ENCODE data around the gene SYNE1. TPM values are rescaled to one million over a fixed set of nuclear protein-coding genes. Genes with fewer than 3 reads are reported as not detected.
A peak's percentile ranks its signal among the peaks of the same experiment; 100 is the strongest.

The SYNE1 gene
- total RNA-seq, 1 experiment from 2014 or later: 3.0 TPM

DNA sequence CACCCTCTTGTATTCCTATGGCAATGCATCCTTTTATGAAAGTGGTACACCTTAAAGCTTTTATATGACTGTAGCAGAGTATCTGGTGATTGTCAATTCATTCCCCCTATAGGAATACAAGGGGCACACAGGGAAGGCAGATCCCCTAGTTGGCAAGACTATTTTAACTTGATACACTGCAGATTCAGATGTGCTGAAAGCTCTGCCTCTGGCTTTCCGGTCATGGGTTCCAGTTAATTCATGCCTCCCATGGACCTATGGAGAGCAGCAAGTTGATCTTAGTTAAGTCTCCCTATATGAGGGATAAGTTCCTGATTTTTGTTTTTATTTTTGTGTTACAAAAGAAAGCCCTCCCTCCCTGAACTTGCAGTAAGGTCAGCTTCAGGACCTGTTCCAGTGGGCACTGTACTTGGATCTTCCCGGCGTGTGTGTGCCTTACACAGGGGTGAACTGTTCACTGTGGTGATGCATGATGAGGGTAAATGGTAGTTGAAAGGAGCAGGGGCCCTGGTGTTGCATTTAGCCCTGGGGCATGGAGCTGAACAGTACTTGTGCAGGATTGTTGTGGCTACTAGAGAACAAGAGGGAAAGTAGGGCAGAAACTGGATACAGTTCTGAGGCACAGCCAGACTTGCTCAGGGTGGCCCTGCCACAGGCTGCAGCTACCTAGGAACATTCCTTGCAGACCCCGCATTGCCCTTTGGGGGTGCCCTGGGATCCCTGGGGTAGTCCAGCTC is 537.5 kb downstream of the SYNE1 start:
- Histone ChIP-seq H3K4me1 (ENCODE audit: insufficient read depth, low read length) (no peaks in the 10 kb centered on the region), H3K23me2 (ENCODE audit: insufficient read length, low read depth, low read length, poor library complexity, severe bottlenecking) (no peaks in the 10 kb centered on the region), H3K27ac (ENCODE audit: insufficient read length, low read depth, low read length) (no peak overlapping the region), H4K8ac (replicated peaks; ENCODE audit: insufficient read length, low read depth, low read length) (no peak overlapping the region), H3K9me3 (ENCODE audit: control insufficient read depth, low read depth, low read length) (no peaks in the 10 kb centered on the region), H3K56ac (ENCODE audit: insufficient read length, low read depth, low read length) (no peak overlapping the region), H2BK12ac (ENCODE audit: insufficient read length, low read depth, low read length) (no peak overlapping the region), H3K23ac (ENCODE audit: insufficient read length, low read depth, low read length) (no peak overlapping the region), H3K18ac (ENCODE audit: insufficient read length, low read depth, low read length) (no peak overlapping the region), H4K20me1 (ENCODE audit: control insufficient read depth, insufficient read depth, insufficient read length) (no peaks in the 10 kb centered on the region), H2AFZ (ENCODE audit: low read length) (no peak overlapping the region), H3K4ac (ENCODE audit: low read depth, low read length) (no peak overlapping the region), H4K5ac (ENCODE audit: insufficient read length, low read depth, low read length) (no peak overlapping the region), H3K79me2 (ENCODE audit: insufficient read depth, low read length) (no peaks in the 10 kb centered on the region), H2BK20ac (ENCODE audit: low read depth, low read length, poor library complexity, severe bottlenecking) (no peak overlapping the region), H2BK120ac (ENCODE audit: low read depth, low read length, poor library complexity, severe bottlenecking) (no peak overlapping the region), H3K9ac (ENCODE audit: extremely low read depth, insufficient read length, low read length) (no peak overlapping the region), H2BK15ac (ENCODE audit: low read depth, low read length) (no peak overlapping the region), H4K91ac (ENCODE audit: insufficient read length, low read depth, low read length) (no peak overlapping the region), H3K14ac (ENCODE audit: insufficient read depth, low read length) (peak overlapping the region; percentile 10; the same call in 1 of the 2 replicates), H2AK5ac (ENCODE audit: insufficient read length, low read length) (no peak overlapping the region), H2BK5ac (ENCODE audit: insufficient read length, low read length) (no peak overlapping the region), H3K4me2 (ENCODE audit: insufficient read depth, insufficient read length, low read length) (no peak overlapping the region), H3K27me3 (ENCODE audit: insufficient read depth, low read length) (no peaks in the 10 kb centered on the region), H3T11ph (ENCODE audit: low read length) (no peak overlapping the region), H3K79me1 (ENCODE audit: insufficient read depth, low read depth, low read length, poor library complexity, severe bottlenecking) (no peaks in the 10 kb centered on the region)
- 0 out of 7 replicates have a peak overlapping the region, but pooled peaks of 1 of the 3 experiments have one; percentile 3 for H3K27ac Mint-ChIP-seq
- no peaks in the 10 kb centered on the region for H3K36me3 Mint-ChIP-seq (ENCODE audit: insufficient read depth in 1 of 3, low read depth in 3 of 3)
- no peak for DNase-seq
- no peak overlapping the region for H3K4me3 Mint-ChIP-seq
- H3K9me3 Mint-ChIP-seq: no peaks in the 10 kb centered on the region
- no peaks in the 10 kb centered on the region for H3K27me3 Mint-ChIP-seq (ENCODE audit: low read depth)
- TF ChIP-seq, protein P1, sequence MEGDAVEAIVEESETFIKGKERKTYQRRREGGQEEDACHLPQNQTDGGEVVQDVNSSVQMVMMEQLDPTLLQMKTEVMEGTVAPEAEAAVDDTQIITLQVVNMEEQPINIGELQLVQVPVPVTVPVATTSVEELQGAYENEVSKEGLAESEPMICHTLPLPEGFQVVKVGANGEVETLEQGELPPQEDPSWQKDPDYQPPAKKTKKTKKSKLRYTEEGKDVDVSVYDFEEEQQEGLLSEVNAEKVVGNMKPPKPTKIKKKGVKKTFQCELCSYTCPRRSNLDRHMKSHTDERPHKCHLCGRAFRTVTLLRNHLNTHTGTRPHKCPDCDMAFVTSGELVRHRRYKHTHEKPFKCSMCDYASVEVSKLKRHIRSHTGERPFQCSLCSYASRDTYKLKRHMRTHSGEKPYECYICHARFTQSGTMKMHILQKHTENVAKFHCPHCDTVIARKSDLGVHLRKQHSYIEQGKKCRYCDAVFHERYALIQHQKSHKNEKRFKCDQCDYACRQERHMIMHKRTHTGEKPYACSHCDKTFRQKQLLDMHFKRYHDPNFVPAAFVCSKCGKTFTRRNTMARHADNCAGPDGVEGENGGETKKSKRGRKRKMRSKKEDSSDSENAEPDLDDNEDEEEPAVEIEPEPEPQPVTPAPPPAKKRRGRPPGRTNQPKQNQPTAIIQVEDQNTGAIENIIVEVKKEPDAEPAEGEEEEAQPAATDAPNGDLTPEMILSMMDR (conservative IDR thresholded peaks at IDR 0.05): no peak
- WGBS (ENCODE audit: extremely low coverage, insufficient read length, low lambda C conversion rate): no CpG with 5 or more reads among the region's 4 CpGs
- peaks cover 4 to 8% of the 10 kb centered on the region in 2 experiments for H3K4me1 Mint-ChIP-seq
